Hematopoietic multipotent progenitor cell treated with erythropoietin and hydrocortisone succinate and interleukin-3 and kit ligand, for 6 days (in vitro differentiated cells): ENCODE results near the gene ALDOA.
"Not testable (repeated sequence)": the region's sequence is repeated elsewhere in the genome, so short reads cannot be mapped to it uniquely, and the experiment has no call there.

ENCODE experiments used
- DNase-seq: peaks from one replicate; pipeline ENCODE4 v3.0.0-alpha.2; 2015

The ALDOA gene

GRCh38 chr16:30065102-30065942, at the start of gene ALDOA:
ALDOA (plus strand) TSS chr16:30065760; CDS start chr16:30066898, 1,138 bp downstream.
- peak; percentile 99 for DNase-seq

GRCh38 chr16:30016555-30017276, 48.8 kb upstream of the ALDOA start:
- no peak for DNase-seq

- no peak for DNase-seq
Observed at GRCh38 chr16:30017277-30017656, 48.3 kb upstream of the ALDOA start.

- DNase-seq = not testable (repeated sequence)
Observed at GRCh38 chr16:30017937-30018336, 47.6 kb upstream of the ALDOA start.

- no peak for DNase-seq
Observed at GRCh38 chr16:30018731-30019158, 46.8 kb upstream of the ALDOA start.

GRCh38 chr16:30022887-30023286, 42.7 kb upstream of the ALDOA start, which contains the start of gene C16orf92:
C16orf92 (plus strand) TSS chr16:30023198; CDS start chr16:30023341, 143 bp downstream.
- no peak for DNase-seq

- DNase-seq = no peak
Observed at GRCh38 chr16:30023586-30023985, 42.0 kb upstream of the ALDOA start.

- DNase-seq = no peak
Observed at GRCh38 chr16:30024451-30024850, 41.1 kb upstream of the ALDOA start.

- DNase-seq = no peak
Observed at GRCh38 chr16:30025156-30025555, 40.4 kb upstream of the ALDOA start.

- no peak for DNase-seq
Observed at GRCh38 chr16:30025574-30025973, 40.0 kb upstream of the ALDOA start.

- DNase-seq = no peak
Observed at GRCh38 chr16:30026449-30026848, 39.1 kb upstream of the ALDOA start.

- no peak for DNase-seq
Observed at GRCh38 chr16:30027588-30028437, 37.7 kb upstream of the ALDOA start.

GRCh38 chr16:30028438-30029076, 37.0 kb upstream of the ALDOA start:
- peak; percentile 68 for DNase-seq

- no peak for DNase-seq
Observed at GRCh38 chr16:30030011-30030685, 35.4 kb upstream of the ALDOA start.

GRCh38 chr16:30030841-30031413, 34.6 kb upstream of the ALDOA start, which contains the start of gene TLCD3B:
TLCD3B (minus strand) TSS chr16:30031271; CDS start chr16:30030527, 744 bp downstream.
- no peak for DNase-seq

GRCh38 chr16:30031477-30031918, 34.1 kb upstream of the ALDOA start:
- no peak for DNase-seq

GRCh38 chr16:30032083-30032819, 33.3 kb upstream of the ALDOA start:
- DNase-seq = peak; percentile 82

- no peak for DNase-seq
Observed at GRCh38 chr16:30033270-30033669, 32.3 kb upstream of the ALDOA start.

GRCh38 chr16:30040221-30040620, 25.3 kb upstream of the ALDOA start:
- DNase-seq = peak; percentile 54

GRCh38 chr16:30040690-30041089, 24.9 kb upstream of the ALDOA start:
- DNase-seq = not testable (repeated sequence)

- DNase-seq = peak; percentile 75
Observed at GRCh38 chr16:30041841-30042240, 23.7 kb upstream of the ALDOA start.
